ENCODE results near the gene MTHFR. TPM values are rescaled to one million over a fixed set of nuclear protein-coding genes. Genes with fewer than 3 reads are reported as not detected.

MTHFR gene
- total and polyA plus RNA-seq, 2 of the 8 experiments (the other 6 are each of a cell fraction or from before 2014, with no cell fraction given) = 8.7 to 18.5 TPM

DNA sequence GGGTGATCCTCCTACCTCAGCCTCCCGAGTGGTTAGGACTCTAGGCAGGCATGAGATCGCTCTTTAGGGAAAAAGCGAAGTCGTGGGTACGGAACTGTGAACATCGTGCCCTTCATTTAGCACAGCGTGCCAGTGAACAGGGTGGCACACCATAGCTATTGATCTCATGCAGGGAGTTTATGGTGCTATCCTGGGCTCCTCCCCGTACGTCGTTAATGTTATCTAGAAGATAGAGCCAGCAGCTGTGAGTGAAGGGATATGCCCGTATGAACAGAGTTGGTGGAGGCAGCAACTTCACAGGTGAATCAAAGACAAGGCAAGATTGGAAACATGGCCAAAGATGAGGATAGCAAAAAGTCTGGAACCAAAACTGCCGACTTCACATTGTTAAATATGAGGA lies 11.4 kb upstream of the MTHFR start:
- Histone ChIP-seq H3K27me3 (replicated peaks in 1 of 4; ENCODE audit: control insufficient read depth in 3 of 4, extremely low read depth in 1 of 4, insufficient read depth in 3 of 4, low read length in 3 of 4) (no peaks in the 10 kb centered on the region), H2BK5ac (ENCODE audit: low read depth, low read length) (no peak overlapping the region), H2AK5ac (ENCODE audit: low read depth, low read length) (no peak overlapping the region), H2AFZ (ENCODE audit: low read length) (no peak overlapping the region), H2BK20ac (ENCODE audit: low read length) (no peak overlapping the region), H3K79me2 (ENCODE audit: control insufficient read depth in 1 of 2, insufficient read depth in 2 of 2, low read length in 2 of 2) (peaks cover 0 to 8% of the 10 kb centered on the region in 2 experiments; a peak in 2 of 4 replicates), H3K23me2 (ENCODE audit: low read depth, low read length) (no peaks in the 10 kb centered on the region), H3K9ac (replicated peaks in 1 of 4; ENCODE audit: extremely low read depth in 1 of 4, low read depth in 3 of 4, low read length in 3 of 4) (no peak overlapping the region), H3K14ac (ENCODE audit: insufficient read length) (no peak overlapping the region), H4K5ac (ENCODE audit: insufficient read length, low read depth, low read length) (no peak overlapping the region), H3K4ac (replicated peaks; ENCODE audit: insufficient read length, low read depth, low read length) (no peak overlapping the region), H3K79me1 (ENCODE audit: low read depth, low read length) (no peaks in the 10 kb centered on the region), H2BK15ac (ENCODE audit: low read length) (no peak overlapping the region), H4K8ac (ENCODE audit: extremely low read depth, insufficient read depth, low read length) (no peak overlapping the region), H2BK12ac (ENCODE audit: low read depth, low read length) (no peak overlapping the region), H3K27ac (ENCODE audit: low read depth, low read length) (no peak overlapping the region), H3K4me1 (replicated peaks in 1 of 4; ENCODE audit: control insufficient read depth in 3 of 4, insufficient read depth in 4 of 4, low read length in 3 of 4) (no peaks in the 10 kb centered on the region), H4K20me1 (replicated peaks in 1 of 2; ENCODE audit: control insufficient read depth in 1 of 2, insufficient read depth in 2 of 2, low read length in 2 of 2) (peaks cover 3 to 8% of the 10 kb centered on the region in 2 experiments), H3K4me2 (ENCODE audit: insufficient read depth in 1 of 2, low read depth in 2 of 2, low read length in 2 of 2) (no peak overlapping the region), H3K56ac (replicated peaks; ENCODE audit: insufficient read length, low read depth, low read length) (no peak overlapping the region), H3K18ac (ENCODE audit: extremely low read depth, low read length) (no peak overlapping the region), H3K9me3 (ENCODE audit: insufficient read depth in 2 of 2, low read depth in 1 of 2, low read length in 1 of 2) (no peaks in the 10 kb centered on the region), H3K36me3 (ENCODE audit: control insufficient read depth in 2 of 4, insufficient read depth in 4 of 4, low read length in 3 of 4) (peaks cover 14 to 54% (median 41%) of the 10 kb centered on the region in 4 experiments), H4K91ac (replicated peaks; ENCODE audit: insufficient read length, low read length) (no peak overlapping the region), H2BK120ac (replicated peaks; ENCODE audit: low read depth, low read length) (no peak overlapping the region), H3K4me3 (ENCODE audit: extremely low read depth in 1 of 4, insufficient read depth in 2 of 4, low read depth in 3 of 4, low read length in 4 of 4) (no peak overlapping the region), H3K23ac (ENCODE audit: insufficient read length) (no peak overlapping the region)
- CTCF ChIA-PET (ENCODE audit: partially characterized antibody) = interaction anchor here (0.5 kb wide), 1 partner anchor 11 kb away, joined by 3 read pairs; no protein-coding TSS in a partner anchor
- POLR2A ChIA-PET (ENCODE audit: partially characterized antibody) = interaction anchor here (0.7 kb wide), 1 partner anchor 591 kb away, joined by 3 read pairs; no protein-coding TSS in a partner anchor
- no peak for FAIRE-seq
- no peak for DNase-seq (ENCODE audit: low read depth in 1 of 2, low spot score in 2 of 2)
- TF ChIP-seq RAD21 (IDR thresholded peaks at IDR 0.05 in 1 of 2, conservative IDR thresholded peaks at IDR 0.05 in 1 of 2; ENCODE audit: low read depth in 2 of 2, low read length in 2 of 2) (no peak), BACH1 (IDR thresholded peaks at IDR 0.05; ENCODE audit: low read length) (no peak), CEBPB (IDR thresholded peaks at IDR 0.05; ENCODE audit: low read depth, low read length) (no peak), TCF12 (IDR thresholded peaks at IDR 0.05; ENCODE audit: low read depth, low read length) (no peak), JUND (IDR thresholded peaks at IDR 0.05; ENCODE audit: low read length) (no peak)
- WGBS, 2 experiments (ENCODE audit: extremely low coverage in 1 of 2, insufficient coverage in 1 of 2, insufficient read length in 1 of 2, insufficient replicate concordance in 2 of 2, low coverage in 1 of 2, low lambda C conversion rate in 2 of 2, missing lambda C conversion rate in 1 of 2) = 93% methylated on average over 12 of the region's 12 CpGs; no CpG with 5 or more reads in 1 of the 2 experiments

Measured in H1 (cell line).